ENCODE results near the gene MSH5.

- TF ChIP-seq CTCF (IDR thresholded peaks at IDR 0.05): no peak
- TF ChIP-seq POLR2A (IDR thresholded peaks at IDR 0.05): no peak
- no peak for TF ChIP-seq POLR2AphosphoS5 (IDR thresholded peaks at IDR 0.05)
- no peak for TF ChIP-seq EP300 (IDR thresholded peaks at IDR 0.05)
These were observed 37.9 kb downstream of the MSH5 start for GRCh38 chr6:31777667-31778050.
